Naive thymus-derived CD4-positive, alpha-beta T cell (primary cell): ENCODE data around the gene AP1S3. TPM values are rescaled to one million over a fixed set of nuclear protein-coding genes. Genes with fewer than 3 reads are reported as not detected.

ENCODE experiments used
- ATAC-seq: fragments of 150-1000 bp; cut with Tn5 transposase; 2 replicates; pipeline ENCODE4 v1.10.0; 2021; ENCODE audit warnings: mild to moderate bottlenecking, moderate library complexity
- CTCF ChIA-PET: fragments of 350-600 bp; sonication (Branson Sonifier 250); formaldehyde crosslinking; loops from one replicate; lab custom pipeline; 2021; ENCODE audit warnings: antibody characterized with exemption; lab: Charles Lee
- POLR2A ChIA-PET: fragments of 350-600 bp; sonication (Branson Sonifier 250); formaldehyde crosslinking; loops from one replicate; lab custom pipeline; 2021; ENCODE audit warnings: antibody characterized with exemption, inconsistent platforms; lab: Charles Lee
- DNase-seq, 9 donors: peaks; one replicate each; pipeline versions ENCODE4 v3.0.0 to v3.0.0-alpha.2; 2020 to 2022; ENCODE audit warnings: mixed read lengths in 1 of 9
- H3K27ac ChIP-seq: one replicate; pipeline ENCODE4 v1.7.0; 2013; ENCODE audit warnings: mild to moderate bottlenecking, low read depth, low read length, moderate library complexity
- H3K27me3 ChIP-seq, 2 donors: one replicate each; pipeline ENCODE4 v1.7.0; 2013; ENCODE audit warnings: low read length in 2 of 2, mild to moderate bottlenecking in 2 of 2, moderate library complexity in 2 of 2; ENCODE audit not compliant: control insufficient read depth in 2 of 2, insufficient read depth in 2 of 2
- H3K36me3 ChIP-seq, 3 experiments: 1 replicate in 2 of 3; 2 replicates in 1 of 3; pipeline ENCODE4 v1.7.0; 2013; ENCODE audit warnings: low read length in 3 of 3, mild to moderate bottlenecking in 3 of 3, moderate library complexity in 1 of 3; ENCODE audit not compliant: insufficient read depth in 3 of 3, control insufficient read depth in 2 of 3
- H3K4me1 ChIP-seq, 2 donors: one replicate each; pipeline ENCODE4 v1.7.0; 2013; ENCODE audit warnings: low read length in 2 of 2, mild to moderate bottlenecking in 2 of 2, moderate library complexity in 1 of 2; ENCODE audit not compliant: control insufficient read depth in 2 of 2, insufficient read depth in 2 of 2
- H3K4me3 ChIP-seq: 2 replicates; pipeline ENCODE4 v1.7.0; 2013; ENCODE audit warnings: mild to moderate bottlenecking, low read length
- H3K9me3 ChIP-seq, 3 experiments: 1 replicate in 2 of 3; 2 replicates in 1 of 3; pipeline ENCODE4 v1.7.0; 2013; ENCODE audit warnings: low read length in 3 of 3; ENCODE audit not compliant: control insufficient read depth in 2 of 3
- H3K27ac Mint-ChIP-seq, 9 donors: one replicate each; pipeline ENCODE4 v1.8.0; 2020 to 2022; ENCODE audit warnings: mixed read lengths in 9 of 9, mild to moderate bottlenecking in 8 of 9, moderate library complexity in 5 of 9, inconsistent platforms in 2 of 9
- H3K27me3 Mint-ChIP-seq, 5 donors: one replicate each; pipeline ENCODE4 v1.8.0; 2021 to 2022; ENCODE audit warnings: mixed read lengths in 5 of 5, mild to moderate bottlenecking in 1 of 5
- H3K36me3 Mint-ChIP-seq, 5 donors: one replicate each; pipeline ENCODE4 v1.8.0; 2020 to 2022; ENCODE audit warnings: mixed read lengths in 5 of 5, mild to moderate bottlenecking in 3 of 5, inconsistent platforms in 1 of 5
- H3K4me1 Mint-ChIP-seq, 7 donors: one replicate each; pipeline ENCODE4 v1.8.0; 2020 to 2022; ENCODE audit warnings: mixed read lengths in 7 of 7, mild to moderate bottlenecking in 3 of 7, inconsistent platforms in 1 of 7
- H3K4me3 Mint-ChIP-seq, 10 donors: one replicate each; pipeline ENCODE4 v1.8.0; 2020 to 2022; ENCODE audit warnings: mild to moderate bottlenecking in 10 of 10, mixed read lengths in 10 of 10, moderate library complexity in 6 of 10, inconsistent platforms in 2 of 10
- H3K9me3 Mint-ChIP-seq, 11 donors: one replicate each; pipeline ENCODE4 v1.8.0; 2020 to 2022; ENCODE audit warnings: mixed read lengths in 11 of 11, mild to moderate bottlenecking in 4 of 11, inconsistent platforms in 1 of 11, moderate library complexity in 1 of 11
- intact Hi-C, 2 donors: fragments of 100-400 bp; cut with micrococcal nuclease; formaldehyde crosslinking; loops; one replicate each; pipeline ENCODE4 v1.15.1; 2023
- polyA plus RNA-seq, 2 donors: library from polyadenylated mRNA; unstranded; fragments of 300-500 nt; fragmentation: Illumina TruSeq; gene quantifications; one replicate each; pipeline ENCODE4 v1.2.3, GENCODE V29; 2021
- total RNA-seq, 6 experiments: library from RNA in 5 of 6; stranded (reverse) in 5 of 6; gene quantifications; 1 replicate in 5 of 6; 2 replicates in 1 of 6; pipeline ENCODE4 v1.2.3 and lab custom pipeline; 2021 to 2026

AP1S3 gene
- total and polyA plus RNA-seq, 7 experiments from 2014 or later = 0.53 to 8.2 (median 1.6) TPM

GRCh38 chr2:223856021-223856420, 18.6 kb upstream of the AP1S3 start:
- Histone ChIP-seq H3K4me1 (peaks cover 0 to 4% of the 10 kb centered on the region in 2 donors), H3K9me3 (no peaks in the 10 kb centered on the region), H3K4me3 (no peak overlapping the region), H3K36me3 (no peaks in the 10 kb centered on the region), H3K27ac (no peak overlapping the region), H3K27me3 (no peaks in the 10 kb centered on the region)
- no peak for ATAC-seq
- H3K27me3 Mint-ChIP-seq = no peaks in the 10 kb centered on the region
- H3K4me3 Mint-ChIP-seq = no peak overlapping the region
- H3K36me3 Mint-ChIP-seq = peaks cover 0 to 29% (median 10%) of the 10 kb centered on the region in 5 donors
- ChIA-PET CTCF (no interaction called here), POLR2A (no interaction called here)
- intact Hi-C loops = no loop called here
- no peak for DNase-seq
- H3K27ac Mint-ChIP-seq = no peak overlapping the region
- peaks cover 0 to 6% (median 0%) of the 10 kb centered on the region in 11 donors for H3K9me3 Mint-ChIP-seq
- H3K4me1 Mint-ChIP-seq = peaks cover 0 to 25% (median 5%) of the 10 kb centered on the region in 7 donors

DNA sequence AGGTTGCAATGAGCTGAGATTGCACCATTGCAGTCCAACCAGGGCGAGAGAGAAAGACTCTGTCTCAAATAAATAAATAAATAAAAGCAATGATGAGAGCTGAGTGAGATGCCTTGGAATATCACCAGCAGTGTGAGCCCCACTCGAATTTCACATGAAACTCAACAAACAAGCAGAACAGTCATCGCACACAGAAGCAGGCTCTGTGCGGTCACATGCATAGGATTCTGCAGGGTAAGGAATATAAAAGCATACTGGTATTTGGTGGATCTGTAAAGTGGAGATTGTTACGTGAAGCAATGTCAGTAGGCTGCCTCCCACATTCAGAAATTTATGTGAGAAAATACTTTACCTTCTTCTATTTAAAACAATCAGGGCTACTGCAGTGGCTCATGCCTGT, 18.0 kb upstream of the AP1S3 start:
- Histone ChIP-seq H3K27me3 (no peaks in the 10 kb centered on the region), H3K27ac (no peak overlapping the region), H3K36me3 (no peaks in the 10 kb centered on the region), H3K4me3 (no peak overlapping the region), H3K4me1 (peaks cover 0 to 4% of the 10 kb centered on the region in 2 donors), H3K9me3 (no peaks in the 10 kb centered on the region)
- CTCF ChIA-PET = no interaction called here
- Mint-ChIP-seq H3K9me3 (peaks cover 0 to 8% (median 0%) of the 10 kb centered on the region in 11 donors), H3K4me1 (peaks cover 0 to 23% (median 7%) of the 10 kb centered on the region in 7 donors), H3K27me3 (no peaks in the 10 kb centered on the region), H3K4me3 (no peak overlapping the region), H3K27ac (no peak overlapping the region), H3K36me3 (peaks cover 0 to 35% (median 15%) of the 10 kb centered on the region in 5 donors)
- no peak for ATAC-seq
- intact Hi-C loops = no loop called here
- POLR2A ChIA-PET = no interaction called here
- DNase-seq = no peak

GRCh38 chr2:223854741-223855140, 17.4 kb upstream of the AP1S3 start:
- no peaks in the 10 kb centered on the region for H3K36me3 ChIP-seq

GRCh38 chr2:223853425-223853837, 16.0 kb upstream of the AP1S3 start:
- H3K4me3 ChIP-seq = no peak overlapping the region
- Mint-ChIP-seq H3K27ac (no peak overlapping the region), H3K27me3 (no peaks in the 10 kb centered on the region), H3K4me1 (peaks cover 0 to 23% (median 7%) of the 10 kb centered on the region in 7 donors), H3K36me3 (peaks cover 9 to 50% (median 27%) of the 10 kb centered on the region in 5 donors), H3K9me3 (peaks cover 0 to 22% (median 8%) of the 10 kb centered on the region in 11 donors), H3K4me3 (no peak overlapping the region)
- DNase-seq (no peak), ATAC-seq (no peak)
- H3K9me3 ChIP-seq = no peaks in the 10 kb centered on the region
- POLR2A ChIA-PET = interaction anchor here (0.6 kb wide), 1 partner anchor 14 kb away, joined by 3 read pairs; no protein-coding TSS in a partner anchor
- no peaks in the 10 kb centered on the region for H3K27me3 ChIP-seq
- H3K4me1 ChIP-seq = no peaks in the 10 kb centered on the region
- no peak overlapping the region for H3K27ac ChIP-seq
- H3K36me3 ChIP-seq = no peaks in the 10 kb centered on the region
- CTCF ChIA-PET = interaction anchor here (0.6 kb wide), 1 partner anchor 9 kb away, joined by 3 read pairs; no protein-coding TSS in a partner anchor
- intact Hi-C loops = no loop called here

More at GRCh38 chr2:223854741-223855140, 17.4 kb upstream of the AP1S3 start:
- Mint-ChIP-seq H3K27me3 (no peaks in the 10 kb centered on the region), H3K36me3 (peaks cover 4 to 39% (median 17%) of the 10 kb centered on the region in 5 donors), H3K4me1 (peaks cover 0 to 23% (median 7%) of the 10 kb centered on the region in 7 donors), H3K9me3 (peaks cover 0 to 10% (median 2%) of the 10 kb centered on the region in 11 donors), H3K4me3 (no peak overlapping the region), H3K27ac (no peak overlapping the region)
- Histone ChIP-seq H3K4me3 (no peak overlapping the region), H3K27ac (no peak overlapping the region), H3K27me3 (no peaks in the 10 kb centered on the region), H3K4me1 (peaks cover 0 to 4% of the 10 kb centered on the region in 2 donors), H3K9me3 (no peaks in the 10 kb centered on the region)
- DNase-seq = no peak
- intact Hi-C loops = no loop called here
- ATAC-seq = no peak
- CTCF ChIA-PET = no interaction called here
- POLR2A ChIA-PET = no interaction called here

DNA sequence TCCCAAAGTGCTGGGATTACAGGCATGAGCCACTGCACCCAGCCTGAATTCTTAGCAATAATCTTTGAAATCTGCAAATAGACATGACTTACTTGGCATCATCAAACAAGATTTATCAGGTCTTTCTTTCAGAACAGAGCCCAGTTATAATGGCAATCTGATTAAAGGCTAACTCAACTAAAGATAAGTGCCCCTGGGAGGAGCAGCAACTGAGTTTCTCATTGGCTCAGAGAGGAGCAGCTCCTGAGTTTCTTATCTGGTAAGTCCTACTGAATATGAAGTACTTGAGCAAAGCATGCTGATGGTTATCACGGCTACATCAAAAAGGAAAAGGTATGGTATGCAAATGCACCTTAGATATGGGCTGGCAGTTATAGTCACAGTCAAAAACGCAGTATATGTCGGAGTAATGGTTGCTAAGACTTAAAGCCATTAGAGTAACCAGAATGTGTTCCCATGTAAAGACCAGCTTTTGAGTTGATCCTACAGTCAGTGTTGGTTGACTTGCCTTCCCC, 15.0 kb upstream of the AP1S3 start:
- intact Hi-C loops = no loop called here
- CTCF ChIA-PET = no interaction called here
- Mint-ChIP-seq H3K27me3 (no peaks in the 10 kb centered on the region), H3K4me1 (peaks cover 0 to 33% (median 11%) of the 10 kb centered on the region in 7 donors), H3K9me3 (peaks cover 0 to 24% (median 8%) of the 10 kb centered on the region in 11 donors), H3K36me3 (peaks cover 9 to 57% (median 33%) of the 10 kb centered on the region in 5 donors), H3K4me3 (no peak overlapping the region), H3K27ac (no peak overlapping the region)
- no peak overlapping the region for H3K4me3 ChIP-seq
- POLR2A ChIA-PET = no interaction called here
- no peak overlapping the region for H3K27ac ChIP-seq
- no peaks in the 10 kb centered on the region for H3K36me3 ChIP-seq
- H3K4me1 ChIP-seq = no peaks in the 10 kb centered on the region
- DNase-seq = no peak
- ATAC-seq = no peak
- no peaks in the 10 kb centered on the region for H3K9me3 ChIP-seq
- no peaks in the 10 kb centered on the region for H3K27me3 ChIP-seq

DNA sequence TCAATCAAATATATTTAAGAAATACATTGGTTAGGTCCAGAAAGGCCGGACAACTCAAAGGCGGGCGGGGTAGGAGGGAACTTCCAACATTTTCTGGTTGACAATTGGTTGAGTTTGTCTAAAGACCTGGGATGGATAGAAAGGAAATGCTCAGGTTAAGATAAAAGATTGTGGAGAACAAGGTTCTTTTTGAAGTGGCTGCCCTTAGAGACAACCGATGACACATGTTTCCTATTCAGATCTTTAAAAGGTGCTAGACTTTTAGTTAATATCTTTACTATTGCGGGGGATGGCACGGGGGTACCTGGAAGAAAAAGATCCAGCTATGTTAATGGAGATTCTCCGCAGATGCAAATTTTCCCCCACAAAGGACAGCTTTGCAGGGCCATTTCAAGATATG, 10.0 kb upstream of the AP1S3 start:
- H3K4me3 Mint-ChIP-seq = no peak overlapping the region
- peaks cover 9 to 43% (median 29%) of the 10 kb centered on the region in 5 donors for H3K36me3 Mint-ChIP-seq
- CTCF ChIA-PET = no interaction called here
- H3K36me3 ChIP-seq = no peaks in the 10 kb centered on the region
- H3K27ac ChIP-seq = no peak overlapping the region
- no peak for DNase-seq
- H3K4me3 ChIP-seq = no peak overlapping the region
- POLR2A ChIA-PET = no interaction called here
- no peaks in the 10 kb centered on the region for H3K4me1 ChIP-seq
- H3K9me3 Mint-ChIP-seq = peaks cover 0 to 20% (median 8%) of the 10 kb centered on the region in 11 donors
- H3K4me1 Mint-ChIP-seq = peaks cover 0 to 30% (median 12%) of the 10 kb centered on the region in 7 donors
- no peaks in the 10 kb centered on the region for H3K27me3 ChIP-seq
- no peak for ATAC-seq
- no peaks in the 10 kb centered on the region for H3K27me3 Mint-ChIP-seq
- no peak overlapping the region for H3K27ac Mint-ChIP-seq
- intact Hi-C loops = no loop called here
- no peaks in the 10 kb centered on the region for H3K9me3 ChIP-seq

- Histone ChIP-seq H3K27me3 (no peaks in the 10 kb centered on the region), H3K9me3 (no peaks in the 10 kb centered on the region), H3K4me1 (no peaks in the 10 kb centered on the region), H3K4me3 (no peak overlapping the region), H3K36me3 (no peaks in the 10 kb centered on the region), H3K27ac (no peak overlapping the region)
- DNase-seq (no peak), ATAC-seq (no peak)
- H3K27ac Mint-ChIP-seq = no peak overlapping the region
- H3K27me3 Mint-ChIP-seq = no peaks in the 10 kb centered on the region
- ChIA-PET CTCF (no interaction called here), POLR2A (no interaction called here)
- peaks cover 0 to 24% (median 12%) of the 10 kb centered on the region in 7 donors for H3K4me1 Mint-ChIP-seq
- H3K36me3 Mint-ChIP-seq = peaks cover 9 to 38% (median 29%) of the 10 kb centered on the region in 5 donors
- H3K4me3 Mint-ChIP-seq = no peak overlapping the region
- H3K9me3 Mint-ChIP-seq = peaks cover 0 to 20% (median 8%) of the 10 kb centered on the region in 11 donors
- intact Hi-C loops = no loop called here
These were observed 9.1 kb upstream of the AP1S3 start for GRCh38 chr2:223846515-223846914.
